Prostate gland (tissue), 2 donors: ENCODE data around the gene RNF187.

Experiments used
- CTCF ChIP-seq, 4 experiments: fragments of 200-600 bp in 2 of 4; fragments of 450-650 bp in 2 of 4; sonication (generic) in 2 of 4; IDR thresholded peaks; 1 replicate in 3 of 4; 2 replicates in 1 of 4; pipeline ENCODE4 v1.5.1; 2016 to 2019; ENCODE audit warnings: antibody characterized with exemption in 4 of 4, mild to moderate bottlenecking in 2 of 4, moderate library complexity in 2 of 4
- POLR2A ChIP-seq: fragments of 450-650 bp; IDR thresholded peaks from one replicate; pipeline ENCODE4 v1.6.1; 2016; ENCODE audit warnings: antibody characterized with exemption, mild to moderate bottlenecking
- POLR2AphosphoS5 ChIP-seq: sonication (generic); formaldehyde crosslinking; IDR thresholded peaks from one replicate; pipeline ENCODE4 v1.6.1; 2017; ENCODE audit warnings: antibody characterized with exemption

GRCh38 chr1:228508840-228509415, 21.7 kb downstream of the RNF187 start:
- TF ChIP-seq CTCF (IDR thresholded peaks at IDR 0.05) (no peak), POLR2AphosphoS5 (no peak), POLR2A (no peak)
